Stimulated activated CD4-positive, alpha-beta T cell treated with anti-CD3 and anti-CD28 coated beads, TNF-alpha, amount 100 ng/mL, for 4 hours (primary cell): ENCODE measurements around the gene FANK1.
"Not testable (repeated sequence)": the region's sequence is repeated elsewhere in the genome, so short reads cannot be mapped to it uniquely, and the experiment has no call there.

Experiments used
- DNase-seq, 3 experiments: peaks; one replicate each; pipeline ENCODE4 v3.0.0-alpha.2; 2020; ENCODE audit warnings: low read depth in 3 of 3

The FANK1 gene

DNA sequence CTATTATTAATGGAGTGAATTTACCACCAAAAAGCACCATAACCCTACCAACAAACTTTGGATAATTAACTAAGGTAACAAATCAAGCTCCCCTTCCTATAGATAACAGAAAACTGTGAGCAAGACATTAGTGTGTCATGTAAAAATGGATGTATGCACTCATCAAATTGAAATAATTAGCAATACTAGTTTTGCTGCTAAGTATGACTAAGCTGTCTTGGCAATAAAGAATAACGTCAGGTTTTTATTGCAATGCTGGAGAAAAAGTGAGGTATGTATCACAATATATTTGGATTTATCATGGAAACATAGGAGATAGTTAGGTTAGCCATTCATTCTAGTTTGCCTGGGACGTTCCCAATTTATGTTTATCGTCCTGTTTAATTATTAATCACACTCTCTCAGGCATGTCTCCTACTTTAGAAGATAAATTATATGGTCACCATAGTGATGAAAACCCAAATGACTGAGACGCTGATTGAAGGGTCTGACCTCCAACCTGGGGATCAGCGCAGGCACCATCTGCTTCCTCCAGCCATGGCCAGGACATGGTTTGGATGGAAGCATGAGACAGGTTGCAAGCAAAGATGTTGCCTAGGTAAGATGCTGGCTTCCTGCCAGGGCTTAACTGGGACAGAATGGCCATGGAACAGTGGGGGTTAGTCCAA is 125.6 kb downstream of the FANK1 start:
- DNase-seq = no peak

DNA sequence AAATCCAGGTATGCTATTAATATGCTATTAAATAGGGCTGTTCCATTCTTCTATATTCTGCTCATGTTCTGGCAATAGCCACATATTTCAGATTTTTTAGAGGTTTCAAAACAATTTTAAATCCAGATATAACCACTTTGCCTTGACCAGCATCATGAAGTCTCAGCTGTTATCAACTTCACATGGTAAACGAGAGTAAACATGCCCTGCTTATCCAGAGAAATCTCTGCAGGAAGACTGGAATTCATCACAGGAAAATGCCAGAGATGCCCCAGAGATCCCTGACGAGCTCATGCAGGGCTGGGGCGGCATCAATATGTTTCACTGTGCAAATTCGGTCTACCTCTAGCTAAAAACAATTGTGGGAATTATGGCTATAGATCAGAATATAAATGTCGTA is 126.5 kb downstream of the FANK1 start:
- no peak for DNase-seq

DNA sequence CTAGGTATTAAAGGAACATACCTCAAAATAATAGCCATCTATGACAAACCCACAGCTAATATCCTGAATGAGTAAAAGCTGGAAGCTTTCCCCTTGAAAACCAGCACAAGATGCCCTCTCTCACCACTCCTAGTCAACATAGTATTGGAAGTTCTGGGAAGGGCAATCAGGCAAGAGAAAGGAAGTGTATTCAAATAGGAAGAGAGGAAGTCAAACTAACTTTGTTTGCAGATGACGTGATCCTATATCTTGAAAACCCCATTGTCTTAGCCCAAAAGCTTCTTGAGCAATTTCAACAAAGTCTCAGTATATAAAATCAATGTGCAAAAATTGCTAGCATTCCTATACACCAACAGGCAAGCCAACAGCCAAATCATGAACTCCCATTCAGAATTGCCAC is 131.3 kb downstream of the FANK1 start:
- no peak for DNase-seq

- no peak for DNase-seq
Observed at GRCh38 chr10:126029999-126030398, 133.6 kb downstream of the FANK1 start.

DNA sequence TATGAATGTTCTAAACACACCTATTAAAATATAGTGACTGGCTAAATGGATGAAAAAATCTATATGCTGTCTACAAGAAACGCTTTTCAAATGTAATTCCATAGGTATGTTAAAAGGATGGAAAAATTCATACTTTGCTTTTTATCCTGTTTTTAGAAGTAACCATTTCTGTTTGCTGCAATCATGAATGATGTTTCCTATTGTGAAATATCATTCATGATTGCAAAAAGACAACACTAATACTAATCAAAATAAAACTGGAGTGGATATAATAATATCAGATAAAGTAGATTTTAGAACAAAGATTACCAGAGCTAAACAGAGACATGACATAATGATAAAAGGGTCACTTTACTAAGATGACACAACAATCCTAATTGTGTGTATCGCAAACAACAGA is 138.2 kb downstream of the FANK1 start:
- DNase-seq = no peak

DNA sequence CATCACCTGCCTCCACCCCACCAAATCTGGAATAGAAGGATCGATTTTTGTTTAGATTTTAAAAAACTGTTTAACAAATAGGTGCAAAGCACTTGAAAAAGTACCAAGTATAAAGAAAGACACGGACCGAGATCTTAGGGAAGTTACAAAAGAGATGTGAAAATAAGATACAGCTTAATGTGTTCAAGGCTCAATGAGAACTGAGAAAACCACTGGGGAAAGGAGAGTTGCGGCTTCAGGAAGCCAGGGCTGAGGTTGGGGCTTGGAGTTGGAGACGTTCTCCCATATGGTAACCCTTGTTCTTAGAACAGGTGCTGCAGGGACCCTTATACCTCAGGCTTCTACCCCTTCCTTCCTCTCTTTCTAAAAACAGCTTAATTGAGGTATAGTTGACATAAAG is 140.2 kb downstream of the FANK1 start:
- no peak for DNase-seq

- no peak for DNase-seq
Observed at GRCh38 chr10:126037946-126038345, 141.6 kb downstream of the FANK1 start.

- no peak for DNase-seq
Observed at GRCh38 chr10:126041117-126041516, 144.8 kb downstream of the FANK1 start.

GRCh38 chr10:126041804-126042231 is 145.5 kb downstream of the FANK1 start:
- peak in 2 of 3 experiments; percentile 25 to 42 for DNase-seq

GRCh38 chr10:126042354-126042753 is 146.0 kb downstream of the FANK1 start:
- DNase-seq = no peak

DNA sequence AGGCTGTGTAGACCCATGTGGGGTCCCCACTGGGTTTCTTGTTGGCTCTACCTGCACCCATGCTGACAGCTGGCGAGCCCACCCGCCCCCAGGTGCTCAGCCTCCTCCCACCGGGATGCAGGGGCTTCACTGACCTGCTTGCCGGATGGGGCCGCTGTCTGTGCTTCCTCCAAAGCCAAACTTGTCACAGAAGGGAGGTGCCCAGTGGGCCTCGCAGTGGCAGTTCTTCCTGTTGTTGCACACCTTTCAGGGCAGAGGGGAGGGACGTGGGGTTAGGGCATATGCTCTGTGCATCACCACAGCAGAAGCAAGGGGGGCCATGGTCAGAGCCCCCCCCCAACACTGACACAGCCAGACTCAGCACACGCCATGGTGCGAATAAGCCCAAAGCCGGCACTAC is 146.5 kb downstream of the FANK1 start:
- no peak for DNase-seq

DNA sequence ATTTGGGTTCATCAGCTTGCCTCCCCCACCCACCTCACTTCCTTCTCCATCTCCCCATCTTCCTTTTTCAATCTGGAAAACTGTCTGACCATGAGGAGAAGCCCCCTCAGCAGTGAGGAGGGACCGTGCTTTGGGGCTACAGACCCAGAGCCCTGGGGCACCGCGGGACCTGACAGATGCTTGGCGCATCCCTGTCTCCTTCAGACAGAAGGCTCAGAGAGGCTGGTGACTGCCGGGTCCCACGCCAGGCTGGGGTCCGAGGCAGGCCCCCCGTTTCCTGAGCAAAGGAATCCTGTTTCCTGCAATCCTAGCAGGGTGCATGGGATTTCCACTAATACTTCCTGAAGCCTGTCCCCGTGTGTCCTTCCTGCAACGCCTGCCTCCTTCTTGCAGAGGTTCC is 147.0 kb downstream of the FANK1 start:
- DNase-seq = no peak

- no peak for DNase-seq
Observed at GRCh38 chr10:126045861-126046260, 149.5 kb downstream of the FANK1 start.

- DNase-seq = no peak
Observed at GRCh38 chr10:126046831-126047230, 150.5 kb downstream of the FANK1 start.

DNA sequence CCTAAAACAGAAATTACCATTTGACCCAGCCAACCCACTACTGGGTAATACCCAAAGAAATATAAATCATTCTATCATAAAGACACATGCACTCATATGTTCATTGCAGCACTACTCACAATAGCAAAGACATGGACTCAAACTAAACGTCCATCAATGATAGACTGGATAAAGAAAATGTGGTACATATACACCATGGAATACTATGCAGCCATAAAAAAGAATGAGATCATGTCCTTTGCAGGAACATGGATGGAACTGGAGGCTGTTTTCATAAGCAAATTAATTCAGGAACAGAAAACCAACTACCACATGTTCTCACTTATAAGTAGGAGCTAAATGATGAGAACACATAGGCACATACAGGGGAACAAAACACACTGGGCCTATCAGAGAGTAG is 151.4 kb downstream of the FANK1 start:
- DNase-seq = not testable (repeated sequence)

DNA sequence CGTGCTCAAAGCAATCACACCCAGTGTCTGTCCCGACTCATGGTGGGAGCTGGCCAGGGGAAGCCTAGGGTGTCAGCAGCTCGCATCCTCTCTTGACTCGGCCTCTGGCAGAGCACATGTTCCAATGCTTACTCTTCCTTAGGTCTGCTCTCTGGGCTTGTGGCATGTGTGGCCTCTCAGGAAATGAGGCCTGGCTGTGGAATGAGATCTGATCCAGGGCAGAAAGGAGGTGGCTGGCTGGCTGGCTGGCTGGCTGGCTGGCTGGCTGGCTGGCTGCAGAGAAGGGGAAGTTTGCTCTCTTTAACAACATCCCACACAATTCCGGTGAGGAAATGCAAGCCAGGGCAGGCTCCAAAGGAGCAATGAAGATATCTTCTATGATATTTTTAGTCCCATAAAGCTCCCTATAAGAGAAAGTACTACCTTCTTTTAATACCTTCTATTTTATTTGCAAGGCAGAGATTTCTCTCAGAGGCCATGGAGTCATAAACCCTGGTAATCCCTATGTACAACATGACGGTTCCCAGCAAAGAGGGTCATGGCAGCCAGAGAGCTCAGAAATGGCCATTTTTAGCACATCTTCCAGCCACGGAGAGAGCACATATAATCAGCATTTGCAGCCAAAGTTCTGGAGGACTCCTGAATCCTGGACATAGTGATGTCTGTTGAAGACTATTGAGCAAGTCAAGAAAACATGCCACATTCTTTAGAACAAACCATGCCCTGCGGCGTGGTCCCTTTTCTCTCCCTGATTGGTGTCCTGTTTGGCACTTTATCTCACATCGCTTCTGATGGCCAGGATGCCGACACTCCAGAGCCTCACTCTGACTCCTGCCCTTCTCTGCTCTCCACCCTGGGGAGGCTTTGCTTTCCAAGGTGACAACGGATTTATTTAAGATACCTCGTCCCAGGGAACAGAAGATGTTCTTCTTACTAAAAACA is 153.7 kb downstream of the FANK1 start:
- DNase-seq = no peak

GRCh38 chr10:126052171-126052570 is 155.8 kb downstream of the FANK1 start:
- DNase-seq = no peak

GRCh38 chr10:126054191-126054590 is 157.8 kb downstream of the FANK1 start:
- DNase-seq = no peak

- no peak for DNase-seq
Observed at GRCh38 chr10:126057494-126057893, 161.1 kb downstream of the FANK1 start.

- no peak for DNase-seq
Observed at GRCh38 chr10:126058104-126058503, 161.7 kb downstream of the FANK1 start.

DNA sequence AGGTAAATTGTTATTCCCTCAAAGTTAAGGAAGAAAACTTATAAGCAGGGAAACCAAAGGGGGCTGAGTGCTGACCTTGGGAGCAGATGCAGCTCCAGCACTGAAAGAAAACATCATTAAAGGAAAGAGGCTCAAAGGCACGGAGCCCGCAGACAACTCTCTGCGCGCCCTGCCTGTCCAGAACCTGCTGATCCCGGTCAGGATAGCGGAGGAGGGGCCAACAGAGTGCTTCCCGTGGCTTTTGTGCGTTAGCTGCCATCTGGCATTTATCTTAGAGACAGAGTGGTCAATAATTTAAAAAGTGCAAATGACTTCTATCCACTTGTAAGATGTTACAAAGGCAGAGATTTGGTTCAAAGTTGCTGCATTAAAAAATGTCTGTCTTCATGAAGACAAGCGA is 162.1 kb downstream of the FANK1 start:
- DNase-seq = no peak
